ENCODE data around the gene TBX5.

TBX5 gene

DNA sequence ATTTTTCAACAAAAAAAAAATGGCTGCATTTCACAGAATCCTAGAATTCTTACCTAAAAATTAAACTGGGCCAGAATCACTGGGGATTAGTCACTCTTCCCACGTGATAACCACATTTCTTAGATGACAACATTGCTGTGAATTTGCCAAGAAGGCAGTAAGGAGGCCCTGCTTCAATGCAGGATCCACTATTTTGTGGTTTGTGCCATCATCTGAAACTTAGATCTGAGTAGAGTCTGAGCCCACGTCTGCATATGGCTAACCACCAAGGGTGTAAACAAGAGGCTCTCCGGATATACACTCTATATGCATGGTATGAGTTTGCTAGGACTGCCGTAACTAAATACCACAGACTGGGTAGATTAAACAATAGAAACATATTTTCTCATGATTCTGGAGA is 24.4 kb upstream of the TBX5 start:
- no peak for FAIRE-seq

DNA sequence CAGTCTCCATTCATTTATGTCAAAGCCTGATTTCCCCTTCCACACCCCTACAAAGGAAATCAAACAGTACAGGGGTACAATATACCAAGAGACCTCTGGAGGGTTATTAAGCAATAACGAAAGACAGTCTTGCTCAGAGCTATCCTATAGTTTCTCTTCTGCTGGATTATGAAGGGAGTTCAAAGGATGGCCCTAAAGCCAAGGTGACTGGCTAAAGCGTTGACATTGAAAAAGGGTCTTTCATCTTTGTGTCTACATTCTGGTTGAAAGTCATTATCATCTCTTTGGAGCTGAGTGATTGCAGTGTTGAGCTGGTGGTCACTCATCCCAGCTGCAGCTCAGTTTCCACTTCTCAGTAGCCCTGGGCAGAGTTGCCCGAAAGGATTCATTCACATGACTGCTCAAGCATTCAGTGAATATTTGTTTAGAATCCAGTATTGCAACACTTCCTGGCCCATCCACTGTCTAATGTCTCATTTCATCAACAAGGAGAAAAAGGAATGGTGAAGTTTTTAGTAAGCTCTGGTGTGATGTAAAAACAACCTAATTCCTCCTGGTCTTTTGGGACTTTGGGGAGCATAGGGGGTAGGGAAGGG is 19.2 kb upstream of the TBX5 start:
- FAIRE-seq: no peak

DNA sequence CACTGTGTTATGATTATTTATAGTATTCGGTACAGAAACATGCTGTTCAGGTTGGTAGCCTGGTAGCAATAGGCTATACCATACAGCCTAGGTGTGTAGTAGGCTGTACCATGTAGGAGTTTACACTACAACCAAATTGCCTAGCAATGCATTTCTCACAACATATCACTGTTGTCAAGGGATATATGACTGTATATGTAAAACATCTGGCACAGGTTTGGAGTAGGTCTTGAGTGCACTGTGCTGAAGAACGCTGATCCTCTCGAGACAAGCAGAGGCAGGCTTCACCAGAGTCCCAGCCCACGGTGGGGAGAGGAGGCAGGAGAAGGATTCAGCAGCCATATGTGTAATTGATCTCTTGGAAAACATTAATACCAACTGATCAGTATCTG is 15.0 kb upstream of the TBX5 start:
- no peak for FAIRE-seq

DNA sequence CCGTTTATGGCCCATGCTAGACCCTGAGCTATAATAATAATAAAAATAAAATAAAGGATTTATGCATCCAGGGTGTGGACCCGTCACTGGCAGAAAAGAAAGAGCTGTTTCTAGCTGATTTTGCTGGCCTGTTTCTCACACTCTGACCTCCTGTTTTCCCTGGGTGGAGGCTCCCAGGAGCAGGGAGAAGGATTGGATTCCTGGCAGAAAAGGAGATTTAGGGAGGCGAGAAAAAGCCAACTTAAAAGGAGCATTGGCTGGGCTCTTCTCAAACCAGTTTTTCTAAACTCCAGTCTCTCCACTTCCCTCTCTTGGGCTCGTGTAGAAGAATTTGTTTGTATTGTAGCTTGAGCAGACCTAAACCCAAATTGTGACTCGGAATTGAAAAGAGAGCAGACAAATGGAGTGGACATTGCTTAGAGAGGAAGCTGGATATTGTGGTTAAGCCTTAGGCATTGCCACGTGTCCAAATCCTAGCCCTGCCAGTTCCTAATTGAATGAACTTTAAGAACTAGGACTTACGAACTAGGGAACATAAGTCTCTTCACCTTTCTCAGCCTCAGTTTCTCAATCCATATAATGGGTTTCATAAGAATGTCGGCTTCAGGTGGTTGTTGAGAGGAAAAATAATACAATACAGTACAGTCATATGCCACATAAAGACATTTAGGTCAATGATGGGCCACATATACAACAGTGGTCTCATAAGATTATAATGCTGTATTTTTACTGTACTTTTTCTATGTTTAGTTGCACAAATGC is 14.4 kb upstream of the TBX5 start:
- FAIRE-seq: no peak

- FAIRE-seq: no peak
Measured at GRCh38 chr12:114416028-114416427, 10.1 kb upstream of the TBX5 start.

GRCh38 chr12:114415525-114415868 is 9.6 kb upstream of the TBX5 start:
- no peak for FAIRE-seq

GRCh38 chr12:114414866-114415524 is 9.1 kb upstream of the TBX5 start:
- no peak for FAIRE-seq

- no peak for FAIRE-seq
Measured at GRCh38 chr12:114414031-114414865, 8.3 kb upstream of the TBX5 start.

- no peak for FAIRE-seq
Measured at GRCh38 chr12:114412825-114413749, 7.1 kb upstream of the TBX5 start.

DNA sequence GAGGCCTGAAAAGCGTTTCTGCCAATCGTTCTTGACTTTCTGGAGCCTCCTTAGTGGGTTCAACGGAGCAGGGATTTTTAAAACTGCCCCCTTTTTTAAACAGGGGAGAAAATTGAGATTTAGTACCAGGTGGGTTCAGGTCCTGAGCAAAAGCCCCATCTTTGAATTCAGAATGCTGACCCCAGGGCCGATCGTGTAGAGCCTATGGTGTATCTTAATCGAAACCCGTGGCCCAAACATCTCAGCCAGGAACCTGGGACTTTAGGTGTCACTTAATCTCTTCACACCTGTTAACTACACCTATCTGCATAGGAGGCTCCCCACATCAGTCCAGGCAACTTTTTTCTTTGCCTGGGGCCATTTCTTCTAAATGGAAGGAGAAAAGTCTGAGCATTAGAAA is 6.4 kb upstream of the TBX5 start:
- FAIRE-seq: no peak

DNA sequence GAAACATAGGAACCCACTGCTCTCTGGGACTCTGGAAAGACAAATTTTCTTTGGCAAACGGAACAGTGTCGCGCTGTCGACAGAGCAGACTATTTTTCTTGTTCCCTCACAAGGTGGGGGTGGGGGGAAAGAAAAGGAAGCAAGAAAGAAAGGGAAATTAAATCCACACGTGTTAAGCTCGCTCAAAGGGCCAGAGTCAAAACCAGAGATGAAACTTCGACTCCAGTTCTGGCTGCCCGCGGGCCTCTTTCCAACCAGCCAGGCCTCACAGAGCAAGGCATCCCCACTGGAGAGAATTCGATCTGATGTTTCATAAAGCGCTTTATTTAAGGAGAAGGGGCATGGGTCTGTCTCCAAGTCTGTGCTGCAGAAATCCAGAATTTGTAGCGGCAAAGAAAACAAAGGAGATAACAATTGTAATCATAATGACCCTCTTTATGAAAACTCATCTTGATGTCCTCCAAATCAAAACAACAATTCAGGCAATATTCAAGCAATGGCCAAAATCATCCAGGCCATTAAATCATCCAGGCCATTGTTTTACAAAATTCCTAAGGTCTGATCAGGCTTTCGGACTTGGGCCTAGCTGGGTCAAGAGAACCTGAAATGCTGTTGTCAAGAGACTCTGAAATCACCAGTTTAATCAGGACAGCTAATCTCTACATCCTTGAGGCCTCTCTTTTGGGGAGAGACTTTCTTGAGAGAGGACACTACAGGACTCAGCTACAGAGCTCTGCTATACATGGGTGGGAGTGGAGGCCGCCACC is 5.3 kb upstream of the TBX5 start:
- FAIRE-seq: no peak

- no peak for FAIRE-seq
Measured at GRCh38 chr12:114409852-114410600, 4.1 kb upstream of the TBX5 start.

- no peak for FAIRE-seq
Measured at GRCh38 chr12:114408886-114409851, 3.2 kb upstream of the TBX5 start.

GRCh38 chr12:114408471-114408885 is 2.5 kb upstream of the TBX5 start:
- no peak for FAIRE-seq

DNA sequence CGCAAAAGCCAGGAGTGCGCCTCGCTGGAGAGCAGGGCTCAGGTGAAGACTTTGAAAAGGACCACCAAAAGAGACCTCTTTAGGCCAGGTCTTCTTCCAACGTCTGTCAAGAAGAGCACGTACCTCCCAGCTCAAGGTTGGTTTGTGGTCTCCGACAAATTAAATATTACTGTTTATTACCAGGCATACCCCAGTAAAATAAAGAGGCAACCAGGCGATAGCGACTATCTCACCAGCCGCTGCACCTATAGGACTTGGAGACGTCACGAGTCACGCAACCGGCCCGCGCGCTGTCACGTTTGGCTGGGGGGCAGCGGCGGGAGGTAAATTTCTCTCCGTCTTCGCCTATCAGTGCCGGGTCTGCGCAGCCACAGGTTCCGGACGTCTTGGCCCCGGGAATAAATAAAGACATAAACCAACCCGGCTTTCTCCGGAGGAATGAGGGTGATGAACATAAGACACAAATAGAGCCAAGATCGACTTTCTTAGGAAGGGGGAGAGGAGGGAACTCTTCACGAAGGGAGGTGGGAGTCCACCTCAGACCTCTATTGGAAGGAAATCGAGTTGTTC is 2.0 kb upstream of the TBX5 start:
- no peak for FAIRE-seq

DNA sequence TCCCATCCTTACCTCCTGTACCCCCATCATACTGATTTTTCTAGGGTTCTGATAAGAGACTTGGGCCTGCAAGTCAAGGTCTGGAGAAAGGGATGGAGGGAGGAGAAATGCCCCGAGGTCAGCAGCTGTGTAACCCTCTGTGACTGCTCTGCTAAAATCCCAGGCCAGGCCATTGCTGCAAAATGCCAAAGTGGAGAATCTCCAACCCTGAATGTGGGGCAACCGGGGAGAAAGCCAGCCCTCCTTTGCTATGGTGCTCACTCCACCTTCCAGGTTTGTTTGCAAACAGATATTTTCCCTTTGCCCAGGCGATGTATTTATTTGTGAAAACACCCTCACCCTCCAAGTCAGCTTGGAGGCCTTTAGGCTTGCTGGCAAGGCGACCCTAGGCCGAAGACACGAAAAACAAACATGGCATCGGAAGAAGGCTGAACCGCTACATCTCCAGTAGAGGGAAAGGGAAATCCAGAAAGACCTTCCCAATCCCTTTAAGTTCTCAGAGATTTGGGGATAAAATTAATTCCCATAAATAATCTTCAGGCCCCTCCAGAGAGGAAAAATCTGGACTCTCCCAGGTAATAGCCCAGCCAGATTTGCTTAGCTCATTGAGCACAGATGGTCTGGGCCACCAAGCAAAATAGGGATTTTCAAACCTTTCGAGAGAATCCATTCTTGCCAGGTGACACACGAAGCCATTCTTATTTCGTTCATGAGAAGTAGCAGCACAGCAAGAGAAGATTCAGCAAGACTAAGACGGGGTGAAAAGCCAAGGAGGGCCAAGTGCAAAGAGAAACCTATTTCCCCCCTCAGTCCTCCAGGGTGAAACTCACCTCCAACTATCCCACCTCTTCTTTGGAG is 1.3 kb upstream of the TBX5 start:
- FAIRE-seq: no peak

- no peak for FAIRE-seq
Measured at GRCh38 chr12:114406316-114406983, 506 bp upstream of the TBX5 start.
